ENCODE results near the gene ITM2B.

Gene ITM2B

DNA sequence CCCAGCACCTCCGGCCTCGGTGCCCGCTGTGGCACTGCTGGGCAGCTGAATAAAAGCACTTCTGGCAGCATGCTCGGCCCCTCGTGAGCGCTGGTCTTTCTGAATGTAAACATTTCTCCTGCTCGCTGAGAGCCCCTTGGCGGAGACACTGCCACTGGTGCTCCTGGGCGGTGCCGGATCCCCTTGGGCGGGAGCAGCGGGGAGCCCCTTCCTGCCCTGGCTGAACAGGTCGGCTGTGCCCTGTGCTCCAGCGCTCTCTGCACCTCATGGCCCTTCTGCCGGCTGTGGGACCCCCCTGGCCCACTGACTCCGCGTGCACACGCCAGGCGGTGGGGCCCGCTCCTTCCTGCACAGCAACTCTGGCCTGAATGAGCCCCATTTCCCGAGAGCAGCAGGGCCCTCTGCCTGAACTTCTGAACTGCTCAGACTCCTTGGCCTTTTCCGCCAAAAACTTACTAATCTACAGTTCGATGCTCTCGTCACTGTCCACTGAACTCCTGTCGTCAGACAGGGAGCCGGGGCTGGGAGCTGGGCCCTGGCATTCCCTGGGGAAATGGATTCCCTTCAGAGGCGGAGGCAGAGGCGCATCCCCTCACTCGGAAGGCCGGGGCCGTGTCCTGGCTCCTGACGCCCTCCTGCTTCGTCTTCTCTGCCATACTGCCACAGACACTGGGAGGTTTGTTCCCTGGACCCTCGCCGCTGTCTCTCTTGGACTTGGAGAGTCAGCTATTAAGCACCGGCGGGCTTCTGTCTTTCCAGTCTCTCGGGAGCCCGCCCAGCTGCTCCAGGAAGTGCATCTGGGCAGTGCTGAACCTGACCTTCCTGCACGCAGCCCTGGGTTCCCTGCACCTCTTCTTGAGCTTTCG lies 84.7 kb downstream of the ITM2B start:
- TF ChIP-seq EP300 (IDR thresholded peaks at IDR 0.05; ENCODE audit: borderline replicate concordance) (no peak), CREB1 (IDR thresholded peaks at IDR 0.05; ENCODE audit: low read depth) (no peak), EGR1 (IDR thresholded peaks at IDR 0.05) (no peak), CEBPB (IDR thresholded peaks at IDR 0.05) (no peak), YY1 (IDR thresholded peaks at IDR 0.05; ENCODE audit: low read depth) (no peak)
- TF ChIP-seq, protein P1, sequence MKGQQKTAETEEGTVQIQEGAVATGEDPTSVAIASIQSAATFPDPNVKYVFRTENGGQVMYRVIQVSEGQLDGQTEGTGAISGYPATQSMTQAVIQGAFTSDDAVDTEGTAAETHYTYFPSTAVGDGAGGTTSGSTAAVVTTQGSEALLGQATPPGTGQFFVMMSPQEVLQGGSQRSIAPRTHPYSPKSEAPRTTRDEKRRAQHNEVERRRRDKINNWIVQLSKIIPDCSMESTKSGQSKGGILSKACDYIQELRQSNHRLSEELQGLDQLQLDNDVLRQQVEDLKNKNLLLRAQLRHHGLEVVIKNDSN (IDR thresholded peaks at IDR 0.05) = no peak
- TF ChIP-seq, protein P2, sequence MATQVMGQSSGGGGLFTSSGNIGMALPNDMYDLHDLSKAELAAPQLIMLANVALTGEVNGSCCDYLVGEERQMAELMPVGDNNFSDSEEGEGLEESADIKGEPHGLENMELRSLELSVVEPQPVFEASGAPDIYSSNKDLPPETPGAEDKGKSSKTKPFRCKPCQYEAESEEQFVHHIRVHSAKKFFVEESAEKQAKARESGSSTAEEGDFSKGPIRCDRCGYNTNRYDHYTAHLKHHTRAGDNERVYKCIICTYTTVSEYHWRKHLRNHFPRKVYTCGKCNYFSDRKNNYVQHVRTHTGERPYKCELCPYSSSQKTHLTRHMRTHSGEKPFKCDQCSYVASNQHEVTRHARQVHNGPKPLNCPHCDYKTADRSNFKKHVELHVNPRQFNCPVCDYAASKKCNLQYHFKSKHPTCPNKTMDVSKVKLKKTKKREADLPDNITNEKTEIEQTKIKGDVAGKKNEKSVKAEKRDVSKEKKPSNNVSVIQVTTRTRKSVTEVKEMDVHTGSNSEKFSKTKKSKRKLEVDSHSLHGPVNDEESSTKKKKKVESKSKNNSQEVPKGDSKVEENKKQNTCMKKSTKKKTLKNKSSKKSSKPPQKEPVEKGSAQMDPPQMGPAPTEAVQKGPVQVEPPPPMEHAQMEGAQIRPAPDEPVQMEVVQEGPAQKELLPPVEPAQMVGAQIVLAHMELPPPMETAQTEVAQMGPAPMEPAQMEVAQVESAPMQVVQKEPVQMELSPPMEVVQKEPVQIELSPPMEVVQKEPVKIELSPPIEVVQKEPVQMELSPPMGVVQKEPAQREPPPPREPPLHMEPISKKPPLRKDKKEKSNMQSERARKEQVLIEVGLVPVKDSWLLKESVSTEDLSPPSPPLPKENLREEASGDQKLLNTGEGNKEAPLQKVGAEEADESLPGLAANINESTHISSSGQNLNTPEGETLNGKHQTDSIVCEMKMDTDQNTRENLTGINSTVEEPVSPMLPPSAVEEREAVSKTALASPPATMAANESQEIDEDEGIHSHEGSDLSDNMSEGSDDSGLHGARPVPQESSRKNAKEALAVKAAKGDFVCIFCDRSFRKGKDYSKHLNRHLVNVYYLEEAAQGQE (IDR thresholded peaks at IDR 0.05; ENCODE audit: low read depth) = no peak

DNA sequence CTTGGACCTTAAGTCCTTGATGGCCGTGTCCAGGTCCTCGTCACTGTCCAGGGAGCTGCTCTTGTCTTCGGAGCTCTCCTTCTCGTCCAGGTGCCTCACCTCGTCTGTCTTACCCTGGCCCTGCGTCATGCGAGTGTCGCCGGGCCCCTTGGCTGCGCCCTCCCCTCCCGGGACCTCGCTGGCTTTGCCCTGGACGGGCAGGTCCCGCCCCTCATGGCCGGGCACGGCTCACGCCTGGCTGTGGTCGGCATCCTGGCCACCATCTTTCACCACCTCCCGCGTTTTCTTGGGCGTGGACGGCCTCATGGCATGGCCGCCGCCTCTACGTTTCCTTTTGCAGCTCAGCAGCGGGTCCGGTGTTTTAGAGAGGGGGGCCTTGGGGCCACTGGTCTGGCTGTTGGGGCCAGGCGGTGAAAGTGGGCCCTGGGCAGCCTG lies 85.4 kb downstream of the ITM2B start:
- TF ChIP-seq RAD21 (IDR thresholded peaks at IDR 0.05; ENCODE audit: low read depth) = no peak
- TF ChIP-seq FOXM1 (IDR thresholded peaks at IDR 0.05; ENCODE audit: borderline replicate concordance, low read depth) = no peak

DNA sequence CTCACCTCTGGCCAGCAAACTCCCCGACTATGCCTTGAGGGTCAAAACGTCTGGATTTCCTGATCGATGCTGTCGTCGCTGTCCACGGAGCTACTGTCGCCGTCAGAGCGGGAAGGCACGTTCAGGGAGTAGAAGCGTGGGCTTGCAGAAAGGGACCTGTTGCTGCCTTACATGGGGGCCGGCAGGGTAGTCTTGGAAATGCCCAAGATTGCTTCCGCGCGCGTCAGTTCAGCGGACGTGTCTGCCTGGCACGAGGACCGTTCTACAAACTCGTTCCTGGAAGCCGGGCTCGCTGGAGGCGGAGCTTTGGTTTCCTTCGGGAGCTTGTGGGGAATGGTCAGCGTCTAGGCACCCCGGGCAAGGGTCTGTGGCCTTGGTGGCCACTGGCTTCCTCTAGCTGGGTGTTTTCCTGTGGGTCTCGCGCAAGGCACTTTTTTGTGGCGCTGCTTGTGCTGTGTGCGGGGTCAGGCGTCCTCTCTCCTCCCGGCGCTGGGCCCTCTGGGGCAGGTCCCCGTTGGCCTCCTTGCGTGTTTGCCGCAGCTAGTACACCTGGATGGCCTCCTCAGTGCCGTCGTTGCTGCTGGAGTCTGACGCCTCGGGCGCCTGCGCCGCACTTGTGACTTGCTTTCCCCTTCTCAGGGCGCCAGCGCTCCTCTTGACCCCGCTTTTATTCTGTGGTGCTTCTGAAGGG lies 86.0 kb downstream of the ITM2B start:
- TF ChIP-seq EGR1 (IDR thresholded peaks at IDR 0.05) = no peak
- TF ChIP-seq TAF1 (IDR thresholded peaks at IDR 0.05; ENCODE audit: low read depth) = no peak
- TF ChIP-seq, protein P2 (IDR thresholded peaks at IDR 0.05; ENCODE audit: low read depth) = no peak
- TF ChIP-seq, protein P1 (IDR thresholded peaks at IDR 0.05) = no peak
- TF ChIP-seq EP300 (IDR thresholded peaks at IDR 0.05; ENCODE audit: borderline replicate concordance) = no peak
- TF ChIP-seq, protein P3, sequence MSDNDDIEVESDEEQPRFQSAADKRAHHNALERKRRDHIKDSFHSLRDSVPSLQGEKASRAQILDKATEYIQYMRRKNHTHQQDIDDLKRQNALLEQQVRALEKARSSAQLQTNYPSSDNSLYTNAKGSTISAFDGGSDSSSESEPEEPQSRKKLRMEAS (IDR thresholded peaks at IDR 0.05) = no peak
- no peak for TF ChIP-seq CEBPB (IDR thresholded peaks at IDR 0.05)
- no peak for TF ChIP-seq TCF12 (IDR thresholded peaks at IDR 0.05; ENCODE audit: low read depth)
- no peak for TF ChIP-seq CREB1 (IDR thresholded peaks at IDR 0.05; ENCODE audit: low read depth)
- TF ChIP-seq ZBTB7A (IDR thresholded peaks at IDR 0.05; ENCODE audit: low read depth) = no peak
- TF ChIP-seq NFIC (IDR thresholded peaks at IDR 0.05) = no peak
- no peak for TF ChIP-seq RAD21 (IDR thresholded peaks at IDR 0.05; ENCODE audit: low read depth)
- TF ChIP-seq TEAD4 (IDR thresholded peaks at IDR 0.05) = no peak
- TF ChIP-seq YY1 (IDR thresholded peaks at IDR 0.05; ENCODE audit: low read depth) = no peak
- no peak for TF ChIP-seq FOXM1 (IDR thresholded peaks at IDR 0.05; ENCODE audit: borderline replicate concordance, low read depth)
